ENCODE measurements around the gene BPNT1.

- TF ChIP-seq CTCF (IDR thresholded peaks at IDR 0.05) = no peak
- TF ChIP-seq ZFX (IDR thresholded peaks at IDR 0.05; ENCODE audit: borderline replicate concordance) = no peak
Observed at GRCh38 chr1:220077887-220078286, 11.7 kb downstream of the BPNT1 start.

All from 22Rv1 (cell line).